Kidney glomerular epithelial cell (primary cell): ENCODE measurements around the gene CNOT1.

Experiments
- DNase-seq: peaks from one replicate; lab custom pipeline; 2025; lab: John Stamatoyannopoulos, UW

The CNOT1 gene

DNA sequence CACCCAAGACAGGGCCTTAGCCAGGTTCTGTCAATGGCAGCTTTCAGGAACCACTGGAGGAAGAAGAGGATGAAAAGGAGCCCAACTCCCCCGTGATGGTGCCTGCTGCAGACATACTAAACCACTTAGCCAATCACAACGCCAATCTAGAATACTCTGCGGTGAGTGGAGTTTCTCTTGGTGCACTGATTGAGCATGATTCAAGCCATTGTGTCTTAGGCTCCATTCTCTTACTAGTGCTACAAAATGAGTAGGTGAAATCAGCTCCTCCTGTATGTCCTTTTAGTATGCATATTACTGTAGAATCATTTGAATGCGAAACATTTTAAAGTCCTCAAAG lies 112.9 kb downstream of the CNOT1 start:
- DNase-seq = no peak

DNA sequence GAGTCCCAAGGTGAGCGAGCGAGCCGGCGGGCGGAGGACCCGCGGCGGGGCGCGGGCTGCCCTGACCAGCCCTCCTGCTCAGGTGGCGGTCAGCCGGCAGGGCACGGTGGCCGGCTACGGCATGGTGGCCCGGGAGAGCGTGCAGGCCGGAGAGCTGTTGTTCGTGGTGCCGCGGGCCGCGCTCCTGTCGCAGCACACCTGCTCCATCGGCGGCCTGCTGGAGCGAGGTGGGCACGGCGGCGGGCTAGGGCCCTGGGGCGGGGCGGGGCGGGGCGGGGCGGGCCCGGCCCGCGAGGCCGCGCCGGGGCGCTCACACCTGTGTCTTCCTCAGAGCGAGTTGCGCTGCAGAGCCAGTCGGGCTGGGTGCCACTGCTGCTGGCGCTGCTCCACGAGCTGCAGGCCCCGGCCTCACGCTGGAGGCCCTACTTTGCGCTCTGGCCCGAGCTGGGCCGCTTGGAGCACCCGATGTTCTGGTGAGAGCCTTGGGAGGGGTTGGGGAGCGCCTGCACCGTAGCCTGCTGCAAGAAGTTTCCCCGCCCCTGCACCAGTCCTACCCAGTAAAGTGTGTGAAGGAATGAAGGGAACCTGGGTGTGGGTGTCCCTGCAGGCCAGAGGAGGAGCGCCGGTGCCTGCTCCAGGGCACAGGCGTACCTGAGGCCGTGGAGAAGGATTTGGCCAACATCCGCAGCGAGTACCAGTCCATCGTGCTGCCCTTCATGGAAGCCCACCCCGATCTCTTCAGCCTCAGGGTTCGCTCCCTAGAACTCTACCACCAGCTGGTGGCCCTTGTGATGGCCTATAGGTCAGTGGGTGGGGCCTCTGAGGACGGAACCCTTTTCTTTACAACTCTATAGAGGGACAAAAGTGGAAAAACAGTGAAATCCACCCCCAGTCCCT lies 113.5 kb downstream of the CNOT1 start:
- DNase-seq = no peak

DNA sequence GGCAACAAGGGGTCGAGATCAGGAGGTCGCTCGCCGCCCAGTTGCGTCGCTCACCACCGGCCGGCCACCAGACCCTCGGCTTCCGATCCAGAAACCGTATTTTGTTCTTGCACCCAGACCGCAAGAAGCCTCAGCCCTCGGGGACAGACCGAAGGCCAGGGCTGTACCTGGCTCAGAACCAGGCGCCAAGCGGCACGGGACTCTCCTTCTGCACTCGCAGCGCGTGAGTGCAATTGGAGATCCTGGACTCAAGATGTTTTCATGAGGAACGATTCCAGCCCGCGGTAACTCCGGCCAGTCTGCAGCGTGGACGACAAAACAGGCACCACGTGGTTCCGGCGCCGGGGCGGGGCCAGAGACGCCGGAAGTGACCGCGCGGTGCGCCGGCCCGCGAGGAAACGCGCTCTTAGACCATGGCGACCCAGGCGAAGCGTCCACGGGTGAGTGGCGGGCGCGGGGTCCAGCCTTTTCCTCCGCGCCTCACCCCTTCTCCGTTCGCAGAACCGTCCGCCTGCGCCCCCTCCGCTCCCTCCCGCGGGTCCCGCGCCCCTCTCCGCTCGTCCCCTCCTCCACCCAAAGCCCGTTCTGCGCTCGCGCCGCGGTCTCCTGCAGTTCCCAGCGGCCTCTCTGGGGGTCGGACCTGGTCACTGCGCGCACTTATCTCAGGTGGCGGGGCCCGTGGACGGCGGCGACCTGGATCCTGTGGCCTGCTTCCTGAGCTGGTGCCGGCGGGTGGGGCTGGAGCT lies 114.3 kb downstream of the CNOT1 start, which contains the start of gene SETD6:
TSS of gene SETD6 (plus strand) at position 393 of the 746 bp plus-strand sequence. CDS start at position 414, 21 bp downstream.
- peak; percentile 52 for DNase-seq

DNA sequence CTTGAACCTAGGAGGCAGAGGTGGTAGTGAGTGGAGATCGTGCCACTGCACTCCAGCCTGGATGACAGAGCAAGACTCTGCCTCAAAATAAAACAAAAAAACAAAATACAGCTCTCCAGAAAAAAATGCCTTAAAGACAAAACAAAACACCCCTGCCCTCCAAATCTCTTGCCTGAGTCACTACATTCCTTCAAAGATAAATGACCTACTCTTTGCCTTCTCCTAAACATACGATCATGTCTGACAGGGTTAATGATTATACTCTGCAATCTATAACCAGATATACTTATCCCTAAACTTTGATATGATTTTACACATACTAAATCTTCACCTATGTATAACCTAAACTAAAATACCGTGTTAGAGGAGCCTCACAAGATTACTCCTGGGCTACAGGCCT lies 115.8 kb downstream of the CNOT1 start:
- DNase-seq = no peak

DNA sequence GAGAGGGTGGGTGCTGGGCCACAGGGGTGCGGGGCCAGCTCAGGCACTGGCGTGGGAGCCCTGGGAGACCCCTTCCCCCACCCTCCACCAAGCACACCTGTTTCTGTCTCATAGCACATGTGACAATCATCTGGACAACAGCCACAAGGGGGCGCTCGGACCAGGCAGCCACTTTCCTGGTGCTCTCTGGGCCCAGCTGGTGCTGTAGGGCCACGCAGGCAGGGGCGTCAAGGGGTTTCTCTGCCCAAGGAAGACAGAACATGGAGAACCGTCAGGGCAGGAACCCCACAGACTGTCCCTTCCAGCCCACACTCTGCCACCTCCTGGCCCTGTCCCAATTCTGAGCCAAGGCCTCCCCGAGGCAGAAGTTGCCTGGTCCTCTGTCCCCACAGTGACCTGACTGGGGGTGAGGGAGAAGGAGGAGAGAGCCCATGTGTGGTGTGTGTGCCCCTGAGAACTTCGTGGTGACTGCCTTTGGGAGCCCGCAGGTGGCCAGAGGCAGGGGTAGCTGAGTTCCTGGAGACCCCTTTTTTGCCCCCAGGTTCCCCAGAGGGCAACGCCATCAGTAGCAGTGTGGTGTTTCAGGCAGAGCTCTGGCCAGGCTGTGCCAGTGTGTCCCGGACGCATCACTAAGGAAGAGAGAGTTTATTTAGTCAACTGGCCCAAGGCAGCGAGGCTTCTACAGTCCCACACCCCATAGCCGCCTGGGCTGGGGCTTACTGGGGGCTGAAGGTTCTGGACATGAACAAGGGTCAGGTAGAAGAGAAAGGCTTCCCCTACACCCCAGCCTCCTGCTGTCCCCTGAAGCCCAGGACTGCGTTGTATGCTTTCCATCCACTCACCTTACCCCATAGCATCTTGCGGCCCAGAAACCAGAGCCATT lies 117.5 kb downstream of the CNOT1 start:
- DNase-seq = peak; percentile 48

DNA sequence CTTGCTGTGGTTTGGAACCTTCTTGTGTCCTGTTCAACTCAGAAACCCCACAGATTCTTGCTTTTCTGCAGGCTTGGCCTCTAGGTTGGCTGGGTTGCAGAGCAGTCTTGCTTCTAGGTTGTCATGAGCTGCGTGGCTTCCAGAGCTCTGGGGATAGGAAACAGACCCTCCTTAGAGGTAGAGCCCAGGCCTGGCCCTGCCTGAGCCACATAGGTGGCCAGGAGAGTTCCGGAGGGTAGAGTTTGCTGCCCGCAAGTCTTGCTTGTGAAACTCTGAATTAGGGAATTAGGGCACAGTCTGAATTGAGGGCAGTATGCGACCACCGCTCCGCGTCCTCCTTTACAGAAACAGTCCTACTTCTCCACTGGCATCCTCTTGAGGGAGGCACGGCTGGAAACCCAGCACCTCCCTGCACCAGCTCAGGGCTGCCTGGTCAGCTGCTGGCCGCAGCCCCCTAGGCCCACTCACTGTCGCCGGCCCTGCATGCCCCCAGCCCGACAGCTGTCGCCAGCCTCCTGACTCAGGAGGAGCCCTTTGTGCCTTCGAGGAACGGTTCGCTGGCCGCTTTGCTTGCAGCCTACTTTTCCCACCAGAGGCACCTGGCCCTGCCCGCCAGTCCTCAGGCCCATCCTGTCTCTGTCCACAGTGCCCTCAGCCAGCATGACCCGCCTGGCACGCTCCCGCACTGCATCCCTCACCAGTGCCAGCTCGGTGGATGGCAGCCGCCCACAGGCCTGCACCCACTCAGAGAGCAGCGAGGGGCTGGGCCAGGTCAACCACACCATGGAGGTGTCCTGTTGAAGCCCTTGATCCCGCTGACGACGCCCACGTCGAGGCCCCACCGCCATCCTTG lies 118.6 kb downstream of the CNOT1 start:
- no peak for DNase-seq

DNA sequence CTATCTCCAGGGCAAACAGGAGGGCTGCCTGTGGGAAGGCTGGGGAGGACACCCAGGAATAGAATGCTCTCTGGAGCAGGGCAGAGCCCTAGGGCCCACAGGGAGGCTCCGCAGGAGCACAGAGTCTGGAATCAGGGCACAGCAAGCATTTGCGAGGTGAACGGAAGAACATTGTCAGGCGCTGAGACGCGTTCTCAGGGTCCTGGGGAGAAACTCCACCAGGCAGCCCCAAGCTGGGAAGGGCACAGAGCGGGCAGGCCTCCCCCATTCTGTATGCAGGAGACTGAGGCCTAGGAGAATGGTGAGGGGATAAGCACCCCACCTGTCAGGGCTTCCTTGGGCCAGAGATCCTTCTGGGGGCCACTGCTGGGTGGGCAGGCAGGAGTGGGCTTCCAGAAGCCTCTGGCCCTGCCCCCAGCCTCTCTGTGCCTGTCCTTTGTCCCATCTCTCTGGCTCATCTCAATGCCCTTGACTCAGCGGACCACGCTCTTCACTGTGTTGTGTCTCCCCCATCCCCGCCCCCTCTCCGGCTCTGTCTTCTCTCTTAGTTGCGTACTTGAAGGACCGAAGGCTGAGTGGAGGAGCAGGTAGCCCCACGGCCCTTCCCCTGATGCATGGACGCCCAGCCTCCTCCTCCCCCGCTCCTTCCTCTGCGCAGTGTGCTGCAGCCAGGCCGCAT lies 119.4 kb downstream of the CNOT1 start:
- no peak for DNase-seq

DNA sequence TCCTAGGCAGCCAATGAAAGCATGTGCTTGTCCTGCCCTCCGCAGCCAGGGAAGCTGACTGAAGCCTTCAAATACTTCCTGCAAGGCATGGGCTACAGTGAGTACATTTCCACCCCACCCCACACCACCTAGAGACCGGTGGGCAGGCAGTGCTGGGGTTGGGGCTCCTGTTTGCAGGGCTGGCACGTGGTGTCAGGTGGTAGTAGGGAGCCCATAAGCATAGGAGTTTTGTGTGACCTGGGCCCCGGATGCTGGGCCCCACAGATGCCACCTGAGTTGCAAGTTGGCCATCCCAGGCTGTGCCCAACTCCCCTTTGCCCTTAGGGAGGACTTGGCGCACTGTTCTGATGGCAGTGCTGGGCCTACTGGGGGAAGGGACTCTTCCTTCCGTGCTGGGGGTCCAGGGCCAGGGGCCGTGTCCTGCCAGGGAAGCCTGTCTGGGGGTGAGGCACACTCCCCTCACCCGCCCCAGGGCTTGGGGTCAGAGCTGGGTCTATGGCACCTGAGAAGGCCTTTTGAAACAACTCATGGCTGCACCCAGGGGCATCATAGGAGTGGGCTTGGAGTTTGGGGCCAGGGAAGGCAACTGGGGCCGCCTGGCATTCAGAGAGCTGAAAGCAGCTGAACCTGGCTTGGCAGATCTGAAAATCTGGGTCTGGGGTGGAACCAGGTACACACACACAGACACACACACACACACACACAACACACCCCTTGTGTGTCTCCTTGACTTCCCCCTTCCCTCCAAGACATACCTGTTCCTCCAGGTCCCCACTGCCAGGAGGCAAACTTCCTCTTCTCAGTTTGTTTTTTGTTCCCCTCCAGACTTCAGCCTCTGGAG lies 120.2 kb downstream of the CNOT1 start:
- DNase-seq = no peak

DNA sequence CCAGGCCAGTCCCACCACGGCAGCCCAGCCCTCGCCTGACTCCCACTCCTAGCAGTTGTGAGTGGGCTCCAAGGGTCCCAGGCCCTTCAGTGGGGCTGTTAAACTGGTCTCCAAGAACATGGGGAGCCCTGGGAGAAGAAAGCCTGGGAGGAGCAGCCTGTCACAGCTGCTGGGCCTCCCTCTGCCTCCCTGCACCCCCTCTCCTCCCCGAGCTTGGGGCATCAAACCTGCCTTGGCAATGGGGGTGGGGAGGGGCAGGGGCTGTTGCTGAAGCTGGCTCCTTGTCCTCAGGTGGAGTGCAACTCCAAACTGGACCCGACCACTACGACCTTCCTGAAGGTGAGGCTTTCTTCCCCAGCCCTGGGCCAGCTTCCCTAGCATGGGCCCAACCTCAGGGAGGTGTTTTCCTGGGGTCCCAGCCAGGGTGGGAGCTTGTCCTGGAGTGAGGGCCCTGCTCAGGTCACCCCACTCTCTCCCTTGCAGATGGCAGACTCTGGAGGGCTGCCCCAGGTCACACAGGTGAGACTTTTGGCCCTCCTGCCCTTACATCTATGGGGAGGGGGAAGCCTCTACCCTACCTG lies 120.9 kb downstream of the CNOT1 start:
- no peak for DNase-seq

DNA sequence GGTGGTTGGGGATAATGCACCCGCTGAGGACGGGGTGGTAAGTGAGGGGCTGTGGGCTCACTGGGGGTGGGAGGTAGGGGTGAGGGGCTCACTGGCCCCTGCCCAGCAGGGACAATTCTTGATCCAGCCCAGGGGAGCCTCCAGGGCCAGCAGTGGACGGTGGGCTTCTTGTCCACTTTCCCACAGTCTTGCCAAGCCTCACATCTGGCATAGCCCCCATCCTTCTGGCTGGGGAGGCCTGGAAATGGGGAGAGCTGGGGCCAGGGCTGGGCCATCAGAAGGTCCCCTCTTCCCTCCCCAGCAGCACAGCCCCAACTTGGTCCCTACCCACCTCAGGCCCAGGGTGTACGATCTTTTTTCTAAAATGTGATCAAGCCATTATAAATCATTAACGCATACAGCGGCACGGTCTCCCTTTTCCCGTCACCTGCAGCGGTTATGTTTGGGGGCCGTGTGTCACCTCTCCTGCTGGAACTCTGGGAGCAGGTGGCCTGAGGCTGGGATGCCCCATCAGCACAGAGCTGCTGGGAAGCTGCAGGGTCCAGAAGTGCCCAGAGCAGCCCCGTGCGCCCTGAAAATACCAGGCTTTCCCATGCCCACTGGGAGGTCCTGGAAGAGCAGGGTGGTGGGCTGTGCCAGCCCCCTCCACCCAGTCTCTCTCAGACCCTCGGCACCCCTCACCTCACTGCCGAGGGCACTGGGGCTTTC lies 121.5 kb downstream of the CNOT1 start:
- no peak for DNase-seq

DNA sequence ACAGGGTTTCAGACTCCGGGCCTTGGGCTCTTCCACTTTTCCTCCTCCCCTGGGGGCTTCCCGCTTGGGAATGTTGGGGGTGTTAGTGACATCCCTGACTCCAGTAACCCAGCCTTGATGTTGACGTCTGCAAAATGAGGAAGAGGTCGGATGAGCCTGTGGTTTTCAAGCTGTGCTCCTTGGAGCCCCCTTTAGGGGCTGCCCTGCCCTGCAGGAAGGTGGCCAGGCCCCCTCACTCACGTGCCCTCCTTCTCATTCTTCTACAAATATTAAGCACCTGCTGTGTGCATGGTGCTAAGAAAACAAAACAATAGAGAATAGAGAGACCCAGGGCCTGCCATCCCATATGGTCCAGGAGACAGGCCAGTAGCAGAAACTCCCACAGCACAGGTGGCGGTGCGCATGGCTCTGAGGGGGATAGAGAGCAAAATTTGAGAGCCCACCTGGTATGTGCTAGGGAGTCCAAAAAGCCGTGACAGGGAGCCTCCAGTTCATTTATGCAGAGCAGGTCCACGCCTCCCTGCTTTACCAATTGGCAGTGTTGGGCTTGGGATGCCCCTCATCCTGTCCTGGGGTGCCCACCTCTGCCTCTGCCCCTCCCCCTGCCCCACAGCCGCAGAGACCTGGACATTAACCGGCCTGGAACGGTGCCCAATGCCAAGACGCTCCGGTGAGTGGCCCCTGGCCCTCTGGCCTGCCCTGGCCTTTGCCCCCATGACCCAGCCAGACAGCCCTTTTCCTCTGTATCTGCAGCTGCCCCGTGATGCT lies 122.2 kb downstream of the CNOT1 start:
- DNase-seq = no peak

DNA sequence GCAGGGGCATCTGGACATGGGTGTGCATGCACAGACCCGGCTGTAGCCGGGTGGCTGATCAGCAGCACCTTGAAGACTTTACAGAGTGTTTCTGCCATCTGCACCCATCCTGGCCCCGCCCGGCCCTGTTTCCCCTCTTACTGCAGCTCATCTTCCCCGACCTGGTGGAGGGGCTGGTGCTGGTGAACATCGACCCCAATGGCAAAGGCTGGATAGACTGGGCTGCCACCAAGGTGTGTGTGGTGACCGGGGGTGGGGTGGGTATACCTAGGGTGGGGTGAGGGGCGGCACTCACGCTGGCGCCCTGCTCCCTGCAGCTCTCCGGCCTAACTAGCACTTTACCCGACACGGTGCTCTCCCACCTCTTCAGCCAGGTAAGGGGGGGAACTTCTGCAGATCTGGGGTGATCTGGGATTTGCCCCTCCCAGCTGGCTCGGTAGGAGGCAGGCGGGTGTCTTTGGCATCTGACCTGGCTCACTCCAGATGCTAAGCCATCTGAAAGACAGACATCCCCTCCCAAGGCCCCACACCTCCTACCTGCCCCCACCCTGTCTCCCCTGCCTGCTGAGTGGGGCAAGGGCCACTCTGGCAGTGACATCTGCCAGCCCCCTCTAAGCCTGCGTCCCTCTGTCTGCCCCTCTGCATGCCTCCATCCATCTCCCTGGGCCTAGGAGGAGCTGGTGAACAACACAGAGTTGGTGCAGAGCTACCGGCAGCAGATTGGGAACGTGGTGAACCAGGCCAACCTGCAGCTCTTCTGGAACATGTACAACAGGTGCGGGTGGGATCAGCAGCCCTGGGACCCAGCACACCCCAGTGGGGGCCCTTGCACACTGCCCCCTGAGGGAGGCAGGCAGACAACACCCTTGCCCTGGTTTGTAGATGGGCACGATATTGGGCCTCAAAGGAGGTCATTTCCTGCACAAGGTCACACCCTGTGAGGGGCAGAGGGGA lies 123.1 kb downstream of the CNOT1 start:
- no peak for DNase-seq

DNA sequence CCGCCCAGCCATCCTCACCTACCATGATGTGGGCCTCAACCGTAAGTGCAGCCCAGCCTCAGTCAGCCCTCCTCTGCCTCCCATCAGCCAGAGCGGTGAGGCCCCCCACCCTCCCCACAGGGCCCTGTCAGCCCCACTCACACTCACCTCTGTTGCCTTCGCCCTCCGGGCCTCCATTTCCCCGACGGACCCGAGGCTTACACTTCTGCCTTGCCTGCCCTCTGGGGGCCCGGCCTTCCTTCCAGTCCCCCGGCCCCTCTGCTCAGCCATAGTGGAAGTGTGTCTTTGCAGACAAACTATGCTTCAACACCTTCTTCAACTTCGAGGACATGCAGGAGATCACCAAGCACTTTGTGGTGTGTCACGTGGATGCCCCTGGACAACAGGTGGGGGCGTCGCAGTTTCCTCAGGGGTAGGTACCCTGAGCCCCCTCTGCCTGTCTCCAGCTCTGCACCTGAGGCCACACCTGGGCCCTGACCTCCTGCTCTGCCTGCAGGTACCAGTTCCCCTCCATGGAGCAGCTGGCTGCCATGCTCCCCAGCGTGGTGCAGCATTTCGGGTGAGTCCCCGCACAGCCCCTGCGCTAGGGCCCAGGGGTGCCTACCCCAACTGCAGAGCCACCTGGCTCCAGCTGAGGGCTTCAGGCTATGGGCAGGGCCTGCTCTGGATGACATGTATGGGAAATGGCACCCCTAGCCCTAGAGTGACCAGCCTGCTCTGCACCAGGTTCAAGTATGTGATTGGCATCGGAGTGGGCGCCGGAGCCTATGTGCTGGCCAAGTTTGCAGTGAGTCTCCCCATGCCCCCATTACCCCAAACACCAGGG lies 125.5 kb downstream of the CNOT1 start:
- DNase-seq = no peak

DNA sequence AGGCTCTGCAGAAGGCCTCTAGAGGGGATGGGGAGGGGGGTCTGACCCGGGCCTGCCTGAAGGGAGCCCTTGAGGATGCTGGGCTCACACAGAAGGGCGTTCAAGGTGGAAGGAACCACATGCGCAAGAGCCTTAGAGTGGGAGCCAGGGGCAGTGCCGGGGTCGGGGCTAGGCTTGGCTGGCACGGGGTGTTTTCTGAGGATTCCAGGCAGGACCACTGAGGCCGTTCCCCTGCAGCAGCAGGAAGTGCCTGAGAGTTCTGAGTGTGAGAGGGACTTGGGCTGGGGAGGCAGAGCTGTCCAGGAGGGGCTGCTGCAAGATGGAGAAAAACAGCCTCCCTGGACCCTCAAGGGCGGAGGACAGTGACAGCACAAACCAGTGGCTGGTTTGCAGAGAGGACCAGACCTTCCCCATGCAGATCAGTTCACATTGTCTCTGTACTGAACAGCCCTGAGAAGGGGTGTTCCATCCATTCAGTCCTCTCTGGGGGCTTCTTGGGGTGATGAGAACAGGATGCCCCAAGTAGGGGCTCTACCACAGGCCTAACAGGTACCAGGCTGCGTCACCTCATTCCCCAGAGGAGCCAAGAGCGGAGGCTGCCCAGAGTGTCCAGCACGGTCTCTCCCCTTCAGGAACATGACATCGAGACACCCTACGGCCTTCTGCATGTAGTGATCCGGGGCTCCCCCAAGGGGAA lies 126.3 kb downstream of the CNOT1 start:
- DNase-seq = no peak

DNA sequence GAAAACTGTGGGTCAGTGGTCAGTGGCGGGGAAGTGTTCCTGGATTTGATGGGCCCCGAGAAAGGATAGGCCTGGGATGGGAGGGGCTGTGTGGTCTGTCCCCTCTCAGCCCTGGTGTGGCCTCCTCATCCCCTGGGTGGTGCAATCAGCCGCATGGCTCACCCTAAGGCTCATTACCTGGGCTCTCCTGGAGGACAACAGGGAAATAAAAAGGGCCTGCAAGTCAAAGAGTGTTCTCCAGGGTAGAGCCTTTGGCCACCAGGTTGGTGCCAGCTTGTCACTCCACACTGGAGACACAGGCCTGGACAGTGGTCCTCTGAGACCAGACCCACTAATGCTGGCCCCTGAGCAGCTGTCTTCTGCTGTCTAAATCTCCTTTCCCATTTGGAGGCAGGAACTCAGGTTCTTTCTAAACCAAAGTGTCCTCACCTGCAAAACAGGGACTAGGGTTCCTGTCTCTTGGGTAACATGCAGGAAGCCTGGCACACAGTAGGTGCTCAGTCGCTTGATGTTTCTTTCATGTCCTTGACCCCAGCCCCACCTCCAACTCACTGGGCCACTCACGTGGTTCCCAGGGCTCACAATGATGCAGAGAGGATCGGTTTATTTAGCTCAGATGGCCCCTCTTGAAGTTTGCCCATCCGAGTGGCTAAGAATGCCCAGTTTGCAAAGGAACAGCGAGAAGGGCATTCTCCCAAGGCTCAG lies 127.3 kb downstream of the CNOT1 start:
- DNase-seq = no peak
